GM10266 (cell line): ENCODE measurements around the gene ARHGAP24.

Experiments
- DNase-seq: peaks from one replicate; pipeline ENCODE4 v3.0.0; 2012; ENCODE audit errors: extremely low spot score
- TF ChIP-seq, protein P1 (sequence below): IDR thresholded peaks from 2 replicates; pipeline ENCODE4 v1.5.1; 2012; ENCODE audit warnings: mild to moderate bottlenecking, low read depth; ENCODE audit not compliant: control insufficient read depth, insufficient read depth; ENCODE audit errors: missing control alignments

Gene ARHGAP24

DNA sequence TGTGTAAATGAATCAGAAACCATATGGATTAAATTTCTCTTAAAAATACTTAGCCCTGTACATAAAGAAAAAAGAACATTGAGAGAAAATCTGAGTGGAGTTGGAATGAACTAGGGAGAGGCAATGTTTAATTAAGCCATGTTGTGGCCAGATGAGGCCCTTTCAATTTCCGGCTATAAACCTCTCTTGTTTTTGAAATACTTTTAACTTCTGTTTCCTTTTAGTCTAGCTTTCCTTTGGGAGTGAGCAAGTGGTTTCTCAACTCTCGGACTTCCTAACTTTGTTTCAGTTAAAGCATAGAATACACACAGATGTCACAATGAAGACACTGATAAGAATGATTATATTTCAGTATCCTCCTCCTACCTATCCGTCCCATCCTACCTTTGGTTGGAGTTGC, 197.2 kb downstream of the ARHGAP24 start:
- no peak for DNase-seq
- TF ChIP-seq, protein P1, sequence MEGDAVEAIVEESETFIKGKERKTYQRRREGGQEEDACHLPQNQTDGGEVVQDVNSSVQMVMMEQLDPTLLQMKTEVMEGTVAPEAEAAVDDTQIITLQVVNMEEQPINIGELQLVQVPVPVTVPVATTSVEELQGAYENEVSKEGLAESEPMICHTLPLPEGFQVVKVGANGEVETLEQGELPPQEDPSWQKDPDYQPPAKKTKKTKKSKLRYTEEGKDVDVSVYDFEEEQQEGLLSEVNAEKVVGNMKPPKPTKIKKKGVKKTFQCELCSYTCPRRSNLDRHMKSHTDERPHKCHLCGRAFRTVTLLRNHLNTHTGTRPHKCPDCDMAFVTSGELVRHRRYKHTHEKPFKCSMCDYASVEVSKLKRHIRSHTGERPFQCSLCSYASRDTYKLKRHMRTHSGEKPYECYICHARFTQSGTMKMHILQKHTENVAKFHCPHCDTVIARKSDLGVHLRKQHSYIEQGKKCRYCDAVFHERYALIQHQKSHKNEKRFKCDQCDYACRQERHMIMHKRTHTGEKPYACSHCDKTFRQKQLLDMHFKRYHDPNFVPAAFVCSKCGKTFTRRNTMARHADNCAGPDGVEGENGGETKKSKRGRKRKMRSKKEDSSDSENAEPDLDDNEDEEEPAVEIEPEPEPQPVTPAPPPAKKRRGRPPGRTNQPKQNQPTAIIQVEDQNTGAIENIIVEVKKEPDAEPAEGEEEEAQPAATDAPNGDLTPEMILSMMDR = no peak

DNA sequence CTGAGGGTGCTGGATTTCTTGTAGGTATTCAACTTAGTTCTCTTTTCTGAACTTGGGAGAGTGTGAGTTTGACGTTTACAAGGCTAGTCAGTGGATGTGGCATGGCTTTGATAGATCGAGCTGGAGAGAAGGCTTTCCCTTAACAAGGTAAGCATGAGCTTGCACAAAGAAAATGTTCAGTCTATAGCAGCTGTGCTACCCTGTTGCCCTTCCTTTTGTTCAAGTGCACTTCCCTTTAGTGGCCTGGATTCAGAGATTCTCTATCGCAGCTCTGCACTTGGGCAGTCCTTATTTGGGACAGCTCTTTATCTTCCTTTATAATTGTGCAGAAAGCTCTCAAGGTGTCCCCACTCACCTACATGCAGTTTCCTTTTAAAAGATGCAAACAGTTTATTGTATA, 198.0 kb downstream of the ARHGAP24 start:
- TF ChIP-seq, protein P1 = no peak
- DNase-seq = no peak

DNA sequence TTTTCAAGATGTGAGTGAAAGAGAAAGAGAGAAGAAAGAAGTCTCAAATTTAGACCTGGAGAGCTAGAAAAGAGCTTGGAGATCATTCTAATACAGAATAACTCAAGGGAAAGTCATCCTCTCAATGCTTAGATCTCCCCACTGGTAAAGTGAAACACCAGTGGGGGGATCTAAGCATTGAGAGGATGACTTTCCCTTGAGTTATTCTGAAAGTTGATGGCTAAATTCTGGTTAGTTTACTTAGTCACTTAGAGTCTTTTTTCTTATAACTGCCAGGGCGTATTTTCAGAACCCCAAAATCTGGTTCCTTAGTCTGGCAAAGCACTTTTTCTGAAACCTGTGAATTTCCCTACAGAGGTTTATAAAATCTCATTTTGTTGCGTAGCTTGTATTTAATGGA, 198.6 kb downstream of the ARHGAP24 start:
- DNase-seq = no peak
- TF ChIP-seq, protein P1 = no peak

DNA sequence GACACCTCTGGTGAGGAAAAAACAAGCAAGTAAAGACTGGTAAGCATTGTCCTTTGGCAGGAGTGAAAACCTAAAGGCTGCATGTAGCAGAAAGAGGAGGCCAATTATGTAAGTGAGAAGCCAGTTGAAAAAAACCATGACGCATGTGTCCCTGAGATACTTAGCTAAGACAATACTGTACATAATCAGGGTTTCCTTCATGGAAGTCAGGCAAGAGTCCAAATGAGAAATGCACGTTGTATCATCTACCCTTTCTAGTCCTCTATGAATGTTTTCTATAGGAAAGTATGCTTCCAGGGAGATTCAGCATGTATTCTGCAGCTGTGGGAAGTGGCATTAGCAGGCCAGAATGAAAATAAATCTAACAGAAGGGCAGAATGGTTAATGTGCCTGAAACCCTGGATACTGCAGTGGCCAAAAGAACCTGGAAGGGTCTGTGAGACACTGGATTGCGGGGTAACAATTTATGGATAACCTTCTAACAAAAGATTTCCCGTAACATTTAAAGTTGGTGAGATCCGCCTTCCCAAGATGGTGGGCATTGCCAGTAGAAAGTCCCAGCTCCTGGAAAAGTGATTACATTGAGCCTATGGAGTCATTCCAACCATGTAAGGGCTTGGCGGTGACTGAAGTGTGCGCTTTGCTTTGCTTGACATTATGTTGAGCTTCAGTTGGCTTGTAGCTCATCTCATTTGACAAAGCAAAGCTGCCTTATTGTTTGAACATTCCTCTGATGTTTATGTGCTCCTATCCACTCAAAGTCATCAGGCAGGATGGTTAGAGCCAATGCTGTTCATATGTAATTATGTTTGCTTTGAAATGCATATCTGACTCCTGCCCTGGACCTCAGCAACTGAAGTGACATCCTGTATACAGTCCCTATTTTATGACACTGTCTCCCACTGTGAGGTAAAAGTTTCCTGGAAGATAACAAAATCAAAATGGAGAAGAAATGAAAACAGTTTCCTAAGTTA, 200.4 kb downstream of the ARHGAP24 start:
- TF ChIP-seq, protein P1 = no peak
- no peak for DNase-seq

DNA sequence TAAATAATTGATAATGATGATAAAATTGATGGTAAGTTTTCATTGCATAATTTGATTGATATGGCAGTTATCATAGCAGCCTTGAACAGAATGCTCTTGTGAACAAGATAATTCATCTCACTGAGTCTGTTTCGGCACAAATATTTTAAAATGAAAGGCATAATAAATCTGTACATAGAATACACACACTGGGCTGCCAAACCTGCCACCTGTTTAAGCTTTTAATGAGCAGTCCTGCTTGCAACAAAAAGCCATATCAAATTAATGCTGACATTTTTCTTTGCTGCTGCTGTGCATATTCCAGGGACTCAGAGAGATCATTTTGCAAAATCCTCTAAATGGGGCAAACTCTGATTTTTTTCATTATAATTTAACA, 201.1 kb downstream of the ARHGAP24 start:
- TF ChIP-seq, protein P1 = no peak
- no peak for DNase-seq

DNA sequence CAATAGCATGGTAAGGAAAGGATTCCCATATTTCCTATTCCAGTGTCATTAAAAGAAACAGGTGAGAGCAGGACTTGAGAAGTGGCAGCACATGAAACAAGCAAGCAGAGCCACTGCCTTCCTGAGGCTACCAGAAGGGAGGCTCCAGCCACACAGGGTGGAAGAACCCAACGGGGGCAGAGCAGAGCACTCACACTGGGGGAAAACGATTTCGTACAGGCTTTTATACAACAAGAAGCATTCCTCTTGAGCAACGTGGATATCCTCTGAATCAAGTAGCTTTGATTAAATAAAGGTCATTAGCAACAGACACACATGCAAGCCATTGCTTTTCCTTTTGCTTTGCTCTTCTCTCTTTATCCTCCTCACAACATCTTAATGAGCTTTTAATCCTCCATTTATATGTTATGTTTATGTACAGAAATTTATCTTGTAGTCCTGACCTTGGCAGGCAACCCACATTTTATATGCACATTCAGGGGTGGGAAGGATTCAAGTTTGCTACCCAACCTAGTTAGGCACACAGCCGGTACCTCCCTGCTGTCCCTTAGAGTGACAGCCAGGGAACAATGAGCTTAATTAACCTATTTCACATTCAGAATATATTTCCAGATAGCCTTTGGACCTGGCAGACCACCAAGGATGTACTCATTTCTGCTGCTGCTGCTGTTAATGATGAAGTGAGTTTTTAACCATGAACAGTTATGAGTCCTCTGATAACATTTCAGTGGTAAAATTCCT, 202.1 kb downstream of the ARHGAP24 start:
- no peak for DNase-seq
- TF ChIP-seq, protein P1 = no peak
